PC-3 (cell line): ENCODE results near the gene HSD11B1.

Experiments used
- EZH2phosphoT487 ChIP-seq: fragments of 300-600 bp; sonication (generic); IDR thresholded peaks from 2 replicates; pipeline ENCODE4 v1.6.1; 2018; ENCODE audit warnings: mild to moderate bottlenecking, antibody characterized with exemption, low read length, borderline replicate concordance
- TF ChIP-seq, protein P1 (sequence below): fragments of 300-600 bp; sonication (generic); conservative IDR thresholded peaks from 2 replicates; pipeline ENCODE4 v1.5.1; 2017; ENCODE audit warnings: antibody characterized with exemption, low read depth, mild to moderate bottlenecking, low read length

DNA sequence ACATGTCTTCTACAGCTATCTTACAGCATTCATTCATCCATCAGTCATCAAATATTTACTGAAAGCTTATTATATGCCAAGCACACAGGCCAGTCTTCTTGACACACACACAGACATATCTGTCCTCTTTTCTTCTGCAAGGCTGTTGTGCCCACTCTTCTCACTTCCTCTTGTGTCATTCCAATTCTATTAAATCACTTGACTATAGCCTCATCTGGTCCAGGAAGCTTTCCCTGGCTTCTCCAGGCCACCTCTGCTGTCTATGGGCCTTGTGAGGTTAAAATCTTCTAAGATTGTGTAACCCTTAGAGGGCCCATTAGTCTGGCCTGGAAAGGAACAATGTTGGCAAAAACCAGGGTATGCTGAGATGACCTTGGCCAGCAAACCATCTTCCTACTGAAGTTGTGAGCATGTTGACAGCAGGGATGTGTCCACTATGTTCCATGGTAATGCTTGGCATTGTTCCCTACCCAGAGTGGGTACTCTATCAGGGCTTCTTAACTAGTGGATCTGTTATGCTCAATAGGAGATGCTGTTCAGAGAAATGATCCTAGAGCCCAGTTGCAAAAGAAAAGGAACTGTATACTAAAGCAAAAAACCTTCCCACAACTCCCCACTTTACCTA is 56.5 kb downstream of the HSD11B1 start:
- TF ChIP-seq EZH2phosphoT487: no peak
- TF ChIP-seq, protein P1, sequence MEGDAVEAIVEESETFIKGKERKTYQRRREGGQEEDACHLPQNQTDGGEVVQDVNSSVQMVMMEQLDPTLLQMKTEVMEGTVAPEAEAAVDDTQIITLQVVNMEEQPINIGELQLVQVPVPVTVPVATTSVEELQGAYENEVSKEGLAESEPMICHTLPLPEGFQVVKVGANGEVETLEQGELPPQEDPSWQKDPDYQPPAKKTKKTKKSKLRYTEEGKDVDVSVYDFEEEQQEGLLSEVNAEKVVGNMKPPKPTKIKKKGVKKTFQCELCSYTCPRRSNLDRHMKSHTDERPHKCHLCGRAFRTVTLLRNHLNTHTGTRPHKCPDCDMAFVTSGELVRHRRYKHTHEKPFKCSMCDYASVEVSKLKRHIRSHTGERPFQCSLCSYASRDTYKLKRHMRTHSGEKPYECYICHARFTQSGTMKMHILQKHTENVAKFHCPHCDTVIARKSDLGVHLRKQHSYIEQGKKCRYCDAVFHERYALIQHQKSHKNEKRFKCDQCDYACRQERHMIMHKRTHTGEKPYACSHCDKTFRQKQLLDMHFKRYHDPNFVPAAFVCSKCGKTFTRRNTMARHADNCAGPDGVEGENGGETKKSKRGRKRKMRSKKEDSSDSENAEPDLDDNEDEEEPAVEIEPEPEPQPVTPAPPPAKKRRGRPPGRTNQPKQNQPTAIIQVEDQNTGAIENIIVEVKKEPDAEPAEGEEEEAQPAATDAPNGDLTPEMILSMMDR: no peak
